HG02610 (cell line): ENCODE measurements around the gene PIK3R1.

Source experiments
- ATAC-seq: cut with Tn5 transposase; IDR thresholded peaks from one replicate; pipeline ENCODE4 v1.9.1; 2021; ENCODE audit warnings: mild to moderate bottlenecking, moderate library complexity; ENCODE audit not compliant: unreplicated experiment

The PIK3R1 gene

GRCh38 chr5:68249520-68249919, 34.0 kb downstream of the PIK3R1 start:
- ATAC-seq = no peak

GRCh38 chr5:68250661-68251298, 35.2 kb downstream of the PIK3R1 start:
- ATAC-seq = no peak

GRCh38 chr5:68251386-68251785, 35.8 kb downstream of the PIK3R1 start:
- ATAC-seq = no peak

- no peak for ATAC-seq
Measured at GRCh38 chr5:68251804-68252522, 36.4 kb downstream of the PIK3R1 start.

GRCh38 chr5:68252673-68253623, 37.4 kb downstream of the PIK3R1 start:
- ATAC-seq = no peak

GRCh38 chr5:68253624-68254585, 38.3 kb downstream of the PIK3R1 start:
- ATAC-seq = no peak

GRCh38 chr5:68254810-68255209, 39.3 kb downstream of the PIK3R1 start:
- no peak for ATAC-seq

GRCh38 chr5:68255305-68256120, 40.0 kb downstream of the PIK3R1 start:
- no peak for ATAC-seq

- ATAC-seq = no peak
Measured at GRCh38 chr5:68257210-68257609, 41.7 kb downstream of the PIK3R1 start.

GRCh38 chr5:68258531-68258930, 43.0 kb downstream of the PIK3R1 start:
- no peak for ATAC-seq

GRCh38 chr5:68259700-68260099, 44.1 kb downstream of the PIK3R1 start:
- ATAC-seq = no peak

GRCh38 chr5:68260467-68260866, 44.9 kb downstream of the PIK3R1 start:
- ATAC-seq = no peak

- no peak for ATAC-seq
Measured at GRCh38 chr5:68261169-68261568, 45.6 kb downstream of the PIK3R1 start.

GRCh38 chr5:68261569-68262065, 46.1 kb downstream of the PIK3R1 start:
- no peak for ATAC-seq

GRCh38 chr5:68264024-68264956, 48.7 kb downstream of the PIK3R1 start:
- no peak for ATAC-seq

- no peak for ATAC-seq
Measured at GRCh38 chr5:68265347-68265746, 49.8 kb downstream of the PIK3R1 start.

GRCh38 chr5:68265822-68266395, 50.4 kb downstream of the PIK3R1 start:
- no peak for ATAC-seq

GRCh38 chr5:68266457-68266856, 50.9 kb downstream of the PIK3R1 start:
- ATAC-seq = no peak
